ENCODE measurements around the gene ME1. TPM values are rescaled to one million over a fixed set of nuclear protein-coding genes. Genes with fewer than 3 reads are reported as not detected.

Gene ME1
- polyA plus RNA-seq, 2 of the 4 experiments (the other 2 are of a cell fraction): 59.1 to 60.6 TPM

- CTCF ChIA-PET: interaction anchor here (1.2 to 2.0 kb wide), 2 partner anchors 15 to 79 kb away, joined by 4 to 9 read pairs; partner anchors contain the start of gene PRSS35
- ATAC-seq: no peak
Measured at GRCh38 chr6:83433177-83433576, 2.3 kb upstream of the ME1 start.

DNA sequence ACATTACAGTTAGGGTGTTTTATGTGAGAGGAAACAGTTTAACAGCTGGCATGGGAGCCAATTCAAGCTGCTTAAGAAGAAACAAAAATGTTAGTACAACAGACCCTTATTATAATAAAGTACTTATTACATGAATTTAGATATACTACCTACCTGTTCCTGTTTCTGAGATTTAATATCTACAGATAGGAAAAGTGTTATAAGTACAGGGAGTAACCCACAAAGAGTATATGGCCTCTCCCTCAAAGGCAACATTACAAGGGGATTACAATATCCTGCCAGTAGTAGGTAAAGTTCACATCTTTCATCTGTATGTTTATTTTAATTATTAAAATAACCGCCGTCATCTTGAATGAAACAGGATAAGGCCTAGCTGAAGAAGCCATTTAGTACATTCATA lies 1.8 kb upstream of the ME1 start:
- FAIRE-seq (no peak), DNase-seq (ENCODE audit: low read depth in 1 of 2, low spot score in 1 of 2) (no peak), ATAC-seq (no peak)
- Histone ChIP-seq H3K4me3 (no peak overlapping the region), H3K9me3 (no peaks in the 10 kb centered on the region), H3K27ac (peak overlapping the region; percentile 68 to 98; a peak in 5 of 6 replicates), H3K4me2 (peak overlapping the region; percentile 91), H3K4me1 (peaks cover 54% of the 10 kb centered on the region)
- TF ChIP-seq JUNB (IDR thresholded peaks at IDR 0.05) (no peak), MYC (IDR thresholded peaks at IDR 0.05; ENCODE audit: borderline replicate concordance, low read length) (no peak), CBX8 (IDR thresholded peaks at IDR 0.05) (no peak), KDM1A (IDR thresholded peaks at IDR 0.05; ENCODE audit: low read depth) (no peak), EP300 (IDR thresholded peaks at IDR 0.05) (no peak), EHF (CRISPR knock-in tag; IDR thresholded peaks at IDR 0.05) (no peak), JUN (IDR thresholded peaks at IDR 0.05) (no peak), FOSL2 (IDR thresholded peaks at IDR 0.05) (no peak), FOSL2 (CRISPR knock-in tag; IDR thresholded peaks at IDR 0.05) (no peak), TFCP2L1 (CRISPR knock-in tag; IDR thresholded peaks at IDR 0.05) (no peak), KDM5A (IDR thresholded peaks at IDR 0.05) (no peak), HOXB13 (CRISPR knock-in tag; IDR thresholded peaks at IDR 0.05; ENCODE audit: low read depth) (no peak), RFX5 (IDR thresholded peaks at IDR 0.05) (no peak), RNF2 (IDR thresholded peaks at IDR 0.05; ENCODE audit: borderline replicate concordance, low read depth) (no peak), E2F6 (IDR thresholded peaks at IDR 0.05; ENCODE audit: borderline replicate concordance, low read depth) (no peak), EHMT2 (IDR thresholded peaks at IDR 0.05; ENCODE audit: low read depth) (no peak), MAZ (IDR thresholded peaks at IDR 0.05; ENCODE audit: borderline replicate concordance, low read depth, low read length) (no peak), TP53 (CRISPR knock-in tag; IDR thresholded peaks at IDR 0.05) (no peak)
- TF ChIP-seq, protein P1, sequence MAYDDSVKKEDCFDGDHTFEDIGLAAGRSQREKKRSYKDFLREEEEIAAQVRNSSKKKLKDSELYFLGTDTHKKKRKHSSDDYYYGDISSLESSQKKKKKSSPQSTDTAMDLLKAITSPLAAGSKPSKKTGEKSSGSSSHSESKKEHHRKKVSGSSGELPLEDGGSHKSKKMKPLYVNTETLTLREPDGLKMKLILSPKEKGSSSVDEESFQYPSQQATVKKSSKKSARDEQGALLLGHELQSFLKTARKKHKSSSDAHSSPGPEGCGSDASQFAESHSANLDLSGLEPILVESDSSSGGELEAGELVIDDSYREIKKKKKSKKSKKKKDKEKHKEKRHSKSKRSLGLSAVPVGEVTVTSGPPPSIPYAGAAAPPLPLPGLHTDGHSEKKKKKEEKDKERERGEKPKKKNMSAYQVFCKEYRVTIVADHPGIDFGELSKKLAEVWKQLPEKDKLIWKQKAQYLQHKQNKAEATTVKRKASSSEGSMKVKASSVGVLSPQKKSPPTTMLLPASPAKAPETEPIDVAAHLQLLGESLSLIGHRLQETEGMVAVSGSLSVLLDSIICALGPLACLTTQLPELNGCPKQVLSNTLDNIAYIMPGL (CRISPR knock-in tag; IDR thresholded peaks at IDR 0.05; ENCODE audit: borderline replicate concordance): no peak
- TF ChIP-seq, protein P2, sequence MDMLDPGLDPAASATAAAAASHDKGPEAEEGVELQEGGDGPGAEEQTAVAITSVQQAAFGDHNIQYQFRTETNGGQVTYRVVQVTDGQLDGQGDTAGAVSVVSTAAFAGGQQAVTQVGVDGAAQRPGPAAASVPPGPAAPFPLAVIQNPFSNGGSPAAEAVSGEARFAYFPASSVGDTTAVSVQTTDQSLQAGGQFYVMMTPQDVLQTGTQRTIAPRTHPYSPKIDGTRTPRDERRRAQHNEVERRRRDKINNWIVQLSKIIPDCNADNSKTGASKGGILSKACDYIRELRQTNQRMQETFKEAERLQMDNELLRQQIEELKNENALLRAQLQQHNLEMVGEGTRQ (IDR thresholded peaks at IDR 0.05): no peak
- WGBS (ENCODE audit: missing lambda C conversion rate): 13% methylated on average over 2 of the region's 2 CpGs
- POLR2A ChIA-PET: no interaction called here
- CTCF ChIA-PET: interaction anchor here (1.2 to 2.0 kb wide), 2 partner anchors 14 to 79 kb away, joined by 4 to 9 read pairs; partner anchors contain the start of gene PRSS35

More at GRCh38 chr6:83433177-83433576, 2.3 kb upstream of the ME1 start:
- TF ChIP-seq FOSL2 (IDR thresholded peaks at IDR 0.05) (no peak), FOSL2 (CRISPR knock-in tag; IDR thresholded peaks at IDR 0.05) (no peak), E2F6 (IDR thresholded peaks at IDR 0.05; ENCODE audit: borderline replicate concordance, low read depth) (no peak), KDM5A (IDR thresholded peaks at IDR 0.05) (no peak), ZC3H11A (IDR thresholded peaks at IDR 0.05) (no peak), ZSCAN20 (CRISPR knock-in tag; IDR thresholded peaks at IDR 0.05) (no peak), POLR2AphosphoS2 (conservative IDR thresholded peaks at IDR 0.05; ENCODE audit: low read length) (no peak), ZNF302 (CRISPR knock-in tag; IDR thresholded peaks at IDR 0.05) (no peak)
- TF ChIP-seq, protein P3, sequence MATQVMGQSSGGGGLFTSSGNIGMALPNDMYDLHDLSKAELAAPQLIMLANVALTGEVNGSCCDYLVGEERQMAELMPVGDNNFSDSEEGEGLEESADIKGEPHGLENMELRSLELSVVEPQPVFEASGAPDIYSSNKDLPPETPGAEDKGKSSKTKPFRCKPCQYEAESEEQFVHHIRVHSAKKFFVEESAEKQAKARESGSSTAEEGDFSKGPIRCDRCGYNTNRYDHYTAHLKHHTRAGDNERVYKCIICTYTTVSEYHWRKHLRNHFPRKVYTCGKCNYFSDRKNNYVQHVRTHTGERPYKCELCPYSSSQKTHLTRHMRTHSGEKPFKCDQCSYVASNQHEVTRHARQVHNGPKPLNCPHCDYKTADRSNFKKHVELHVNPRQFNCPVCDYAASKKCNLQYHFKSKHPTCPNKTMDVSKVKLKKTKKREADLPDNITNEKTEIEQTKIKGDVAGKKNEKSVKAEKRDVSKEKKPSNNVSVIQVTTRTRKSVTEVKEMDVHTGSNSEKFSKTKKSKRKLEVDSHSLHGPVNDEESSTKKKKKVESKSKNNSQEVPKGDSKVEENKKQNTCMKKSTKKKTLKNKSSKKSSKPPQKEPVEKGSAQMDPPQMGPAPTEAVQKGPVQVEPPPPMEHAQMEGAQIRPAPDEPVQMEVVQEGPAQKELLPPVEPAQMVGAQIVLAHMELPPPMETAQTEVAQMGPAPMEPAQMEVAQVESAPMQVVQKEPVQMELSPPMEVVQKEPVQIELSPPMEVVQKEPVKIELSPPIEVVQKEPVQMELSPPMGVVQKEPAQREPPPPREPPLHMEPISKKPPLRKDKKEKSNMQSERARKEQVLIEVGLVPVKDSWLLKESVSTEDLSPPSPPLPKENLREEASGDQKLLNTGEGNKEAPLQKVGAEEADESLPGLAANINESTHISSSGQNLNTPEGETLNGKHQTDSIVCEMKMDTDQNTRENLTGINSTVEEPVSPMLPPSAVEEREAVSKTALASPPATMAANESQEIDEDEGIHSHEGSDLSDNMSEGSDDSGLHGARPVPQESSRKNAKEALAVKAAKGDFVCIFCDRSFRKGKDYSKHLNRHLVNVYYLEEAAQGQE (IDR thresholded peaks at IDR 0.05): no peak
- H3K4me3 ChIP-seq: no peak overlapping the region
- no peak for DNase-seq (ENCODE audit: low read depth in 1 of 2, low spot score in 1 of 2)
- FAIRE-seq: no peak
- no peaks in the 10 kb centered on the region for H3K9me3 ChIP-seq
- peaks cover 49% of the 10 kb centered on the region for H3K4me1 ChIP-seq
- H3K4me2 ChIP-seq: peak overlapping the region; percentile 91
- peak overlapping the region; percentile 68 to 98; a peak in 5 of 6 replicates for H3K27ac ChIP-seq
- POLR2A ChIA-PET: no interaction called here
